Measurements from ENCODE around the gene PAK2.
"Not testable (repeated sequence)": the region's sequence is repeated elsewhere in the genome, so short reads cannot be mapped to it uniquely, and the experiment has no call there.

PAK2 gene

GRCh38 chr3:196736670-196737374 lies 2.8 kb upstream of the PAK2 start:
- DNase-seq (ENCODE audit: low read depth, low spot score) = no peak

- DNase-seq (ENCODE audit: low read depth, low spot score) = no peak
Observed at GRCh38 chr3:196737655-196738054, 2.0 kb upstream of the PAK2 start.

GRCh38 chr3:196740481-196741248 lies 1.0 kb downstream of the PAK2 start:
- no peak for DNase-seq (ENCODE audit: low read depth, low spot score)

GRCh38 chr3:196741249-196741889 lies 1.7 kb downstream of the PAK2 start:
- no peak for DNase-seq (ENCODE audit: low read depth, low spot score)

GRCh38 chr3:196743569-196743968 lies 3.9 kb downstream of the PAK2 start:
- DNase-seq (ENCODE audit: low read depth, low spot score) = not testable (repeated sequence)

- DNase-seq (ENCODE audit: low read depth, low spot score) = no peak
Observed at GRCh38 chr3:196749125-196749524, 9.5 kb downstream of the PAK2 start.

GRCh38 chr3:196753201-196753600 lies 13.5 kb downstream of the PAK2 start:
- DNase-seq (ENCODE audit: low read depth, low spot score) = no peak

GRCh38 chr3:196754091-196754981 lies 14.7 kb downstream of the PAK2 start:
- DNase-seq (ENCODE audit: low read depth, low spot score) = no peak

GRCh38 chr3:196756732-196757131 lies 17.1 kb downstream of the PAK2 start:
- DNase-seq (ENCODE audit: low read depth, low spot score) = no peak

- peak; percentile 10 for DNase-seq (ENCODE audit: low read depth, low spot score)
Observed at GRCh38 chr3:196757876-196758739, 18.5 kb downstream of the PAK2 start.

- no peak for DNase-seq (ENCODE audit: low read depth, low spot score)
Observed at GRCh38 chr3:196763179-196763578, 23.5 kb downstream of the PAK2 start.

GRCh38 chr3:196765454-196765853 lies 25.8 kb downstream of the PAK2 start:
- DNase-seq (ENCODE audit: low read depth, low spot score) = no peak

- DNase-seq (ENCODE audit: low read depth, low spot score) = no peak
Observed at GRCh38 chr3:196771067-196771466, 31.4 kb downstream of the PAK2 start.

GRCh38 chr3:196772102-196772501 lies 32.4 kb downstream of the PAK2 start:
- DNase-seq (ENCODE audit: low read depth, low spot score) = no peak

GRCh38 chr3:196772897-196773296 lies 33.2 kb downstream of the PAK2 start:
- no peak for DNase-seq (ENCODE audit: low read depth, low spot score)

GRCh38 chr3:196774191-196774820 lies 34.6 kb downstream of the PAK2 start:
- no peak for DNase-seq (ENCODE audit: low read depth, low spot score)

- no peak for DNase-seq (ENCODE audit: low read depth, low spot score)
Observed at GRCh38 chr3:196774848-196775422, 35.3 kb downstream of the PAK2 start.

GRCh38 chr3:196775938-196776337 lies 36.3 kb downstream of the PAK2 start:
- no peak for DNase-seq (ENCODE audit: low read depth, low spot score)

GRCh38 chr3:196777836-196778235 lies 38.2 kb downstream of the PAK2 start:
- no peak for DNase-seq (ENCODE audit: low read depth, low spot score)

- DNase-seq (ENCODE audit: low read depth, low spot score) = no peak
Observed at GRCh38 chr3:196778755-196779154, 39.1 kb downstream of the PAK2 start.

All from activated naive CD8-positive, alpha-beta T cell treated with anti-CD3 and anti-CD28 coated beads, Interleukin-2, amount 50 U/mL, for 16 hours (primary cell).